ENCODE data around the gene FADS1.

FADS1 gene

GRCh38 chr11:61765550-61766253 is 51.1 kb downstream of the FADS1 start:
- Histone ChIP-seq H3K27ac (ENCODE audit: low read depth, low read length) (no peak overlapping the region), H3K27me3 (ENCODE audit: control insufficient read depth, low read length) (no peaks in the 10 kb centered on the region), H3K36me3 (ENCODE audit: control insufficient read depth, low read length) (no peaks in the 10 kb centered on the region), H3K79me2 (ENCODE audit: control insufficient read depth, low read length) (no peaks in the 10 kb centered on the region), H3K9me3 (ENCODE audit: control insufficient read depth, insufficient read depth, low read length) (no peaks in the 10 kb centered on the region), H3K4me1 (ENCODE audit: control insufficient read depth, low read length) (no peaks in the 10 kb centered on the region), H4K20me1 (ENCODE audit: control insufficient read depth, insufficient read depth, low read depth, low read length) (no peaks in the 10 kb centered on the region), H3K9me2 (replicated peaks; ENCODE audit: control insufficient read depth, low read length) (no peaks in the 10 kb centered on the region), H3F3A (ENCODE audit: control insufficient read depth, insufficient read depth) (no peaks in the 10 kb centered on the region), H3K4me2 (ENCODE audit: low read length) (no peak overlapping the region), H3K4me3 (ENCODE audit: low read length) (no peak overlapping the region)
- TF ChIP-seq, protein P1, sequence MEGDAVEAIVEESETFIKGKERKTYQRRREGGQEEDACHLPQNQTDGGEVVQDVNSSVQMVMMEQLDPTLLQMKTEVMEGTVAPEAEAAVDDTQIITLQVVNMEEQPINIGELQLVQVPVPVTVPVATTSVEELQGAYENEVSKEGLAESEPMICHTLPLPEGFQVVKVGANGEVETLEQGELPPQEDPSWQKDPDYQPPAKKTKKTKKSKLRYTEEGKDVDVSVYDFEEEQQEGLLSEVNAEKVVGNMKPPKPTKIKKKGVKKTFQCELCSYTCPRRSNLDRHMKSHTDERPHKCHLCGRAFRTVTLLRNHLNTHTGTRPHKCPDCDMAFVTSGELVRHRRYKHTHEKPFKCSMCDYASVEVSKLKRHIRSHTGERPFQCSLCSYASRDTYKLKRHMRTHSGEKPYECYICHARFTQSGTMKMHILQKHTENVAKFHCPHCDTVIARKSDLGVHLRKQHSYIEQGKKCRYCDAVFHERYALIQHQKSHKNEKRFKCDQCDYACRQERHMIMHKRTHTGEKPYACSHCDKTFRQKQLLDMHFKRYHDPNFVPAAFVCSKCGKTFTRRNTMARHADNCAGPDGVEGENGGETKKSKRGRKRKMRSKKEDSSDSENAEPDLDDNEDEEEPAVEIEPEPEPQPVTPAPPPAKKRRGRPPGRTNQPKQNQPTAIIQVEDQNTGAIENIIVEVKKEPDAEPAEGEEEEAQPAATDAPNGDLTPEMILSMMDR (IDR thresholded peaks at IDR 0.05; ENCODE audit: low read depth, low read length, poor library complexity, severe bottlenecking) = no peak
- no peak for TF ChIP-seq EZH2phosphoT487 (IDR thresholded peaks at IDR 0.05; ENCODE audit: borderline replicate concordance, low read length)

- Histone ChIP-seq H3K9me3 (ENCODE audit: control insufficient read depth, insufficient read depth, low read length) (no peaks in the 10 kb centered on the region), H3K9me2 (replicated peaks; ENCODE audit: control insufficient read depth, low read length) (no peaks in the 10 kb centered on the region), H3K36me3 (ENCODE audit: control insufficient read depth, low read length) (no peaks in the 10 kb centered on the region), H3K27ac (ENCODE audit: low read depth, low read length) (no peak overlapping the region), H4K20me1 (ENCODE audit: control insufficient read depth, insufficient read depth, low read depth, low read length) (no peaks in the 10 kb centered on the region), H3F3A (ENCODE audit: control insufficient read depth, insufficient read depth) (no peaks in the 10 kb centered on the region), H3K27me3 (ENCODE audit: control insufficient read depth, low read length) (no peaks in the 10 kb centered on the region), H3K79me2 (ENCODE audit: control insufficient read depth, low read length) (no peaks in the 10 kb centered on the region), H3K4me2 (ENCODE audit: low read length) (no peak overlapping the region), H3K4me1 (ENCODE audit: control insufficient read depth, low read length) (no peaks in the 10 kb centered on the region), H3K4me3 (ENCODE audit: low read length) (no peak overlapping the region)
- TF ChIP-seq EZH2phosphoT487 (IDR thresholded peaks at IDR 0.05; ENCODE audit: borderline replicate concordance, low read length) = no peak
- TF ChIP-seq, protein P1 (IDR thresholded peaks at IDR 0.05; ENCODE audit: low read depth, low read length, poor library complexity, severe bottlenecking) = no peak
Observed at GRCh38 chr11:61764606-61765260, 52.1 kb downstream of the FADS1 start.

DNA sequence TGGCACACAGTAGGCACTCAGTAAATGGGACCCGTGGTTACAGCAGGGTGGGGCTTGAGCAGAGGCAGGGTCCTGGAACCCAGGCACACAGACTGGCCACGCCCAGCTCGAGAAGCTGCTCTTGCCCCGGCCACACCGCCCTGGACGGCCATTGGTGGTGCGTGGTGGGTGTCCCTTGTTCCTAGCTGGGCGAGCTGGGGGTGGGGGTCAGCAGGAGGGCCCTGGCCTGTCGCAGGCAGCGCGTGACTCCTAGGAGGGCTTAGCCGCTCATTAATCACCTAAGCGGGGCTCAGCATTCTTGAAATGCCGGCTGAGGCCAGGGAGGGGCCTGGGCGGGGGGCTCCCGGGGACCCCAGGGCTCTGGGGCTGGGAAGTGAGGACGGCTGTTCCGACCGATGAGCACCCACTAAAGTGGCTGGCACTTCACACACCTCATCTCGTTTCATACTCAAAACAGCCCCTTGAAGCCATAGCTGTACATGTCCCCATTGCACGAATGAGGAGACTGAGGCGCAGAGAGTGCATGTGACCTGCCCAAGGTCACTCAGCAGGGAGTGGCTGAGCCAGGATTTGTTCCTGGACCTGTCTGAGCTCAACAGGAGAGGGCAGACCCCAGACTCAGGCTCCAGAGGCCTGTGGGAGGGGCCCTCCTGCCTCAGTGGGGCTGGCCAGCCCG is 52.7 kb downstream of the FADS1 start:
- H3K4me1 ChIP-seq (ENCODE audit: control insufficient read depth, low read length) = no peaks in the 10 kb centered on the region
- no peaks in the 10 kb centered on the region for H3K27me3 ChIP-seq (ENCODE audit: control insufficient read depth, low read length)

More for the DNA sequence above, 52.7 kb downstream of the FADS1 start:
- Histone ChIP-seq H3K9me2 (replicated peaks; ENCODE audit: control insufficient read depth, low read length) (no peaks in the 10 kb centered on the region), H3F3A (ENCODE audit: control insufficient read depth, insufficient read depth) (no peaks in the 10 kb centered on the region), H3K27ac (ENCODE audit: low read depth, low read length) (no peak overlapping the region), H3K79me2 (ENCODE audit: control insufficient read depth, low read length) (no peaks in the 10 kb centered on the region), H3K9me3 (ENCODE audit: control insufficient read depth, insufficient read depth, low read length) (no peaks in the 10 kb centered on the region), H3K36me3 (ENCODE audit: control insufficient read depth, low read length) (no peaks in the 10 kb centered on the region), H4K20me1 (ENCODE audit: control insufficient read depth, insufficient read depth, low read depth, low read length) (no peaks in the 10 kb centered on the region), H3K4me3 (ENCODE audit: low read length) (no peak overlapping the region), H3K4me2 (ENCODE audit: low read length) (no peak overlapping the region)
- TF ChIP-seq, protein P1 (IDR thresholded peaks at IDR 0.05; ENCODE audit: low read depth, low read length, poor library complexity, severe bottlenecking) = no peak
- TF ChIP-seq EZH2phosphoT487 (IDR thresholded peaks at IDR 0.05; ENCODE audit: borderline replicate concordance, low read length) = no peak
